ENCODE measurements around the gene CDCP1. TPM values are rescaled to one million over a fixed set of nuclear protein-coding genes. Genes with fewer than 3 reads are reported as not detected.

CDCP1 gene
- total RNA-seq, 1 experiment from 2014 or later = 85.0 TPM

- Histone ChIP-seq H3K9me3 (ENCODE audit: insufficient read depth, low read depth) (no peaks in the 10 kb centered on the region), H3F3A (ENCODE audit: insufficient read depth, low read depth) (peaks cover 71% of the 10 kb centered on the region), H3K4me2 (no peak overlapping the region), H3K79me2 (ENCODE audit: low read depth) (peaks cover 94% of the 10 kb centered on the region), H3K27ac (0 out of 2 replicates have a peak overlapping the region, but pooled peaks have one; percentile 40), H3K27me3 (ENCODE audit: insufficient read depth, low read depth) (no peaks in the 10 kb centered on the region), H2AFZ (no peak overlapping the region), H4K20me1 (ENCODE audit: insufficient read depth) (no peaks in the 10 kb centered on the region), H3K36me3 (ENCODE audit: low read depth) (peaks cover 44% of the 10 kb centered on the region), H3K9me2 (ENCODE audit: insufficient read depth) (no peaks in the 10 kb centered on the region), H3K4me3 (no peak overlapping the region), H3K4me1 (replicated peaks; ENCODE audit: insufficient read depth) (peaks cover 88% of the 10 kb centered on the region)
- no TSS peak for BruUV-seq (replicated peaks)
- CTCF ChIA-PET = no interaction called here
- intact Hi-C loops (cut with micrococcal nuclease; ENCODE audit: unreplicated experiment) = no loop called here
- POLR2A ChIA-PET (ENCODE audit: unreplicated experiment) = no interaction called here
- no peak for DNase-seq
- TF ChIP-seq, protein P1, sequence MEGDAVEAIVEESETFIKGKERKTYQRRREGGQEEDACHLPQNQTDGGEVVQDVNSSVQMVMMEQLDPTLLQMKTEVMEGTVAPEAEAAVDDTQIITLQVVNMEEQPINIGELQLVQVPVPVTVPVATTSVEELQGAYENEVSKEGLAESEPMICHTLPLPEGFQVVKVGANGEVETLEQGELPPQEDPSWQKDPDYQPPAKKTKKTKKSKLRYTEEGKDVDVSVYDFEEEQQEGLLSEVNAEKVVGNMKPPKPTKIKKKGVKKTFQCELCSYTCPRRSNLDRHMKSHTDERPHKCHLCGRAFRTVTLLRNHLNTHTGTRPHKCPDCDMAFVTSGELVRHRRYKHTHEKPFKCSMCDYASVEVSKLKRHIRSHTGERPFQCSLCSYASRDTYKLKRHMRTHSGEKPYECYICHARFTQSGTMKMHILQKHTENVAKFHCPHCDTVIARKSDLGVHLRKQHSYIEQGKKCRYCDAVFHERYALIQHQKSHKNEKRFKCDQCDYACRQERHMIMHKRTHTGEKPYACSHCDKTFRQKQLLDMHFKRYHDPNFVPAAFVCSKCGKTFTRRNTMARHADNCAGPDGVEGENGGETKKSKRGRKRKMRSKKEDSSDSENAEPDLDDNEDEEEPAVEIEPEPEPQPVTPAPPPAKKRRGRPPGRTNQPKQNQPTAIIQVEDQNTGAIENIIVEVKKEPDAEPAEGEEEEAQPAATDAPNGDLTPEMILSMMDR (conservative IDR thresholded peaks at IDR 0.05) = no peak
- no peak for TF ChIP-seq EZH2 (IDR thresholded peaks at IDR 0.05; ENCODE audit: low read depth)
Observed at GRCh38 chr3:45131201-45131600, 15.0 kb downstream of the CDCP1 start.

- ChIA-PET POLR2A (ENCODE audit: unreplicated experiment) (no interaction called here), CTCF (interaction anchor here (0.6 kb wide), 1 partner anchor 89 kb away, joined by 5 read pairs; no protein-coding TSS in a partner anchor)
- Histone ChIP-seq H3K4me1 (replicated peaks; ENCODE audit: insufficient read depth) (peaks cover 88% of the 10 kb centered on the region), H4K20me1 (ENCODE audit: insufficient read depth) (no peaks in the 10 kb centered on the region), H3K27me3 (ENCODE audit: insufficient read depth, low read depth) (no peaks in the 10 kb centered on the region), H3K79me2 (ENCODE audit: low read depth) (peaks cover 94% of the 10 kb centered on the region), H3F3A (ENCODE audit: insufficient read depth, low read depth) (peaks cover 71% of the 10 kb centered on the region), H3K4me3 (no peak overlapping the region), H3K9me3 (ENCODE audit: insufficient read depth, low read depth) (no peaks in the 10 kb centered on the region), H3K9me2 (ENCODE audit: insufficient read depth) (no peaks in the 10 kb centered on the region), H3K27ac (peak overlapping the region; percentile 26; the same call in 1 of the 2 replicates), H3K36me3 (ENCODE audit: low read depth) (peaks cover 37% of the 10 kb centered on the region), H2AFZ (no peak overlapping the region), H3K4me2 (no peak overlapping the region)
- no TSS peak for BruUV-seq (replicated peaks)
- intact Hi-C loops (cut with micrococcal nuclease; ENCODE audit: unreplicated experiment) = no loop called here
- TF ChIP-seq, protein P1 (conservative IDR thresholded peaks at IDR 0.05) = no peak
- no peak for TF ChIP-seq EZH2 (IDR thresholded peaks at IDR 0.05; ENCODE audit: low read depth)
- peak in 1 of 2 experiments; percentile 66 for DNase-seq
Observed at GRCh38 chr3:45130476-45130875, 15.7 kb downstream of the CDCP1 start.

DNA sequence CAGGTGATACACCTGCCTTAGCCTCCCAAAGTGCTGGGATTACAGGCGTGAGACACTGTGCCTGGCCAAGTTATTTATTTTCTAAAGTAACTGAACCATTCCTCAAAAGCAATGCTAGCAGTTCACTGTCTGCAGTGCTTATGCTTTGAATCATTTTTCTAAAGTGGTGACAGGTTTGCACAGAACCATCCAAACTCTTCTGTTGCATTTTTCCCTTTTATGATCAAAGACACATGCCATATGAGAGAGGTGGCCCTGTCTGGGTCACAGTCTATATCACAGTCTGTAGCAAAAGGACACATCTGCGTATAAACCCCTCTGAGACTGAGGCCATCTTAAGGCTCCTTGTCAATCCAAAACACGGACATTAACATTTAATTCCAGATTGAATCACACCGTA is 17.2 kb downstream of the CDCP1 start:
- ChIA-PET CTCF (no interaction called here), POLR2A (ENCODE audit: unreplicated experiment) (no interaction called here)
- H3K79me2 ChIP-seq (ENCODE audit: low read depth) = peaks cover 92% of the 10 kb centered on the region
- no peak for DNase-seq
- H3F3A ChIP-seq (ENCODE audit: insufficient read depth, low read depth) = peaks cover 71% of the 10 kb centered on the region
- no peak overlapping the region for H3K27ac ChIP-seq
- no peak for TF ChIP-seq EZH2 (IDR thresholded peaks at IDR 0.05; ENCODE audit: low read depth)
- TF ChIP-seq, protein P1 (conservative IDR thresholded peaks at IDR 0.05) = no peak
- no peak overlapping the region for H3K4me3 ChIP-seq
- H3K36me3 ChIP-seq (ENCODE audit: low read depth) = peaks cover 31% of the 10 kb centered on the region
- no peaks in the 10 kb centered on the region for H4K20me1 ChIP-seq (ENCODE audit: insufficient read depth)
- H3K27me3 ChIP-seq (ENCODE audit: insufficient read depth, low read depth) = no peaks in the 10 kb centered on the region
- no peak overlapping the region for H2AFZ ChIP-seq
- no peak overlapping the region for H3K4me2 ChIP-seq
- intact Hi-C loops (cut with micrococcal nuclease; ENCODE audit: unreplicated experiment) = no loop called here
- no peaks in the 10 kb centered on the region for H3K9me2 ChIP-seq (ENCODE audit: insufficient read depth)
- H3K4me1 ChIP-seq (replicated peaks; ENCODE audit: insufficient read depth) = peaks cover 92% of the 10 kb centered on the region
- no TSS peak for BruUV-seq (replicated peaks)
- H3K9me3 ChIP-seq (ENCODE audit: insufficient read depth, low read depth) = no peaks in the 10 kb centered on the region

Measured in PC-9 (cell line).